Medulla oblongata (tissue), 1 donor: Measurements from ENCODE around the gene SPRED1.

Experiments
- DNase-seq: peaks from one replicate; pipeline ENCODE4 v3.0.0-alpha.2; 2015; ENCODE audit errors: extremely low spot score

The SPRED1 gene

DNA sequence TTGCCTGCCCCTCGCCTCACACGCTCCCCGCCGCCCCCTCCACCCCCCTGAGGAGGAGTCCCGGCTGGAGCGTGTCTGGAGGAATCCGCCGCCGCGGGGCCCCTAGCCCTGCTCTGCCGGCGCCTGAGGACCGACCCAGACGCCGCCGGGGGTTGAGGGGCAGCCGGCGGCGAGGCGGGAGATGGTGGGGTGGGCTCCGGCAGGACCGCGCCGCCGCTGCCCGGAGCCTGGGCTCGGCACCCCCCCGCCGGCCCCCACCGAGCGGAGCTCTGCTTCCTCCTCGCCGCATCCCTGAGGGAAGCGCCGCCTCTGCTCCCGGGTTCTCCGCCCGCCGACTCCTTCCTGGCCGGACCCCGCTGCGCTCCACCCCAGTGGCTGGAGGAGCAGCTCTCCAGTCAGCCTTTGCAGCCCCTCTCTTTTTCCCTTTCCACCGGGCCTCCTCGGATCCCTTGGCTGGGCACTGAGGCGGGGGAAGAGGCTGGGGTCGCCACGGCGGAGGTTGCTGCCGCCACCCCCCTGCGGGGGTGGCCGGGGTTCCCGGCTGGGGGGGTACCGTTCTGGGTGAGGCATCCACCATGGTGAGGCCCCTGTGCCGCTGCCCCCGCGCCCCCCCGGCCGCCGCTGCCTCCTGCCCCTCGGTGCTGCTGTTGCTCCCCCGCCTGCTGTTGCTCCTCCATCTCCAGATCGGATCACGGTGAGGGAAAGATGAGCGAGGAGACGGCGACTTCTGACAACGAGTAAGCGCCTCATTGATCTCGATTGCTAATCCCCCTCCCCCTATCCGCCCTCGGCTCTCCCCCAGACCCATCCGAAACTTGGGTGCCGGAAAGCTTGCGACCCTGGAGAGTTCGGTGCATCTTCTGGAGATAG lies at the start of gene SPRED1:
TSS of gene SPRED1 (plus strand) at position 356 of the 870 bp plus-strand sequence. CDS start at position 706, 350 bp downstream.
- peak; percentile 67 for DNase-seq

GRCh38 chr15:38205526-38206272 lies 46.9 kb upstream of the SPRED1 start:
- DNase-seq: no peak

- DNase-seq: no peak
Observed at GRCh38 chr15:38207621-38208020, 45.0 kb upstream of the SPRED1 start.

DNA sequence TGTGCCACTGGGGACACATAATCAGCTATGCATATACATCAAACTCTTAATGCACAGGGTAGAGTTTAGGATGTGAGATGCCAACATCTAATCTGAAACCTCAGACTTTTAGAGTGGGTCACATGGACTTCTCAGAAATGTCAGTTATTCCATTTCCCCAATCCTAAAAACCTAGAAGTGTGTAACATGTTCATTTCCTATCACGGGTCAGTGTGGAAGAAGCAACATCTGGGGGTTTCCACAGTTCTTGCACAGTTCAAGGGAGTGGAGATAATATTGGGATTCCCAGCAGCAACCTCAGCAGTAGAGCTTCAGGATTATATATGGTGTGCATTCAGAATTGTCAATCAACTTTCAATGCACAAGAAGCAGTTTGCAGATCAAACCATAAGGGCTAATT lies 44.4 kb upstream of the SPRED1 start:
- DNase-seq: no peak

GRCh38 chr15:38208779-38209178 lies 43.9 kb upstream of the SPRED1 start:
- no peak for DNase-seq

DNA sequence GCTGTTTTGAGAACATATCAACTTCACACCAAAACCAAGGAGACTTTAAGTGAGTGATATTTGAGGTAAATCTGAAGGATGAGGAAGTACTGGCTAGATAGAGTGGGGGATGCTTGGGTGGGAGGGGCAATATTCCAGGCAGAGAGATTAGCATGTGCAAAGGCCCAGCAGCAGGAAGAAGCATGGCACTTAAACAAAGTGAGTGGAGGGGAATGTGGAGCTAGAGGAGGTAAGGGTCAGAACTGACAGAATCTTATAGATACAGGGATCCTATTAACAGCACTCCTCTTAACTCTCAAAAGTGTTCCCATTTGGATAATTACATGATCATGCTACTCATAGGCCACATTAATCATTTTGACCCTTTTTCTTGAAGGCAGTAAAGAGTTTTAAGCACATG lies 41.4 kb upstream of the SPRED1 start:
- no peak for DNase-seq

GRCh38 chr15:38211811-38212210 lies 40.8 kb upstream of the SPRED1 start:
- DNase-seq: no peak

DNA sequence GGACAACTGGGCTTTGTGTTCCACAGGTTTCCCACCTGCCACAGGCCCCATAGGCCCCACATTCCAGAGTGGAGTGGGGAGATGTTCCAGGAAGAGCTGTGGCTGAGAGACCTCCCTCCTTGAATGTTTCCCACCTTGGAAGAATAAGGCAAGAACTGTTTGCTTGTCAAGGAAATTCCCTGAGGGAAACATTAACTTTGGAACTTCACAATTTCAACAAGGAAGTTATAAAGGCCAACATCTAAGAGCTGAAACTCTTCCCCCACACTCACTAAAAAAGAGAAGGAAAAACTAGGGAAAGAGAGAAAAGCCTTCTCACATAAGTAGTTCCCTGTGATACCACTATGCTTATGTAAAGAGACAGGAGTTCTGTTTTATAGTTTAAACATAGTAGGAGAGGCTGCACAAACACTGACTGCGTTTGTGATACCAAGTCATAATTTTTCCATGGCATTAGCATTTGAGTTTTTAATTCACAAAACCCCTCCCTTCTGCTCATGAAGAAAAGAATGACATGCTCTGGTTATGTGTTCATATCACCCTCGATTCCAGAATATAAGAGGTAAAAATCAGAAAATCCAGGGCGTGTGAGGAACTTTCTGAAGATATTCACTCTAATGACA lies 39.8 kb upstream of the SPRED1 start:
- DNase-seq: no peak

- DNase-seq: no peak
Observed at GRCh38 chr15:38213356-38213755, 39.3 kb upstream of the SPRED1 start.

GRCh38 chr15:38215707-38216106 lies 36.9 kb upstream of the SPRED1 start:
- no peak for DNase-seq

DNA sequence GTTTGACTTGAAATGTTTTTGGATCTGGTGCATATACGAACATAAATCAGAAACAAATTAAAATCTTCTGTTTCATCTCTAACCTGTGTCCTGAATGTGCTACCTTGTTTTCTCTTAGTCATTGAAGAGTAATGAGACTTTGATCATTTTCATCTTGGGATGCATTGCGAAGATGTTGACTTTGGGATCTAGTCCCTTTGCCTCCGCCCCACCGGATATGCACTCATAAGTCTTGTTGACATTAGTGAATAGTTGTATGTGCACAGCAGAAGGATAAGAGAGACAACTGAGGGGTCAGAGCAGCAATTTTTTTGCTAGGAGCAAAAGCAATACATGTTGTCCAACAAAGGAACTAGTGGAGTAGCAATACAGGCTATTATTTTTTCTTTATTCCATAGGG lies 35.9 kb upstream of the SPRED1 start:
- DNase-seq: no peak

DNA sequence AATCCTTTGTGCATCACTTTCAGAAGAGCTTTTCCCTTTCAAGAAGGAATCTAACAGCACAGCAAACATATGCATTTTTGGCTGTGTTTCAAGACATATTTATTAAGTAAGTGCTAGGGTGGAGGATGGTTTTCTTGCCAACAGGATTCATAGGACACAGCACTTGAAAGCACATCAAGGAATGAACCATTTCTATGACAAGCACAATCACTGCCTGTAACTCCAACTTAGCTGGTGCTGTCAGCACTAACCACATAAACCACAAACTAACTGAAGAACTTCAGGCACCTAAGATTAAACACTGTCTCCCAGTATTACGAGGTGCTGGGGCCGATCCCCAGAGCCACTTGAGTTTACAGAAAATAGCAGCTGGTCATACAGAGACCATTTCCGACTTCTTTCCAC lies 35.4 kb upstream of the SPRED1 start:
- DNase-seq: no peak

GRCh38 chr15:38217788-38218609 lies 34.6 kb upstream of the SPRED1 start:
- no peak for DNase-seq

DNA sequence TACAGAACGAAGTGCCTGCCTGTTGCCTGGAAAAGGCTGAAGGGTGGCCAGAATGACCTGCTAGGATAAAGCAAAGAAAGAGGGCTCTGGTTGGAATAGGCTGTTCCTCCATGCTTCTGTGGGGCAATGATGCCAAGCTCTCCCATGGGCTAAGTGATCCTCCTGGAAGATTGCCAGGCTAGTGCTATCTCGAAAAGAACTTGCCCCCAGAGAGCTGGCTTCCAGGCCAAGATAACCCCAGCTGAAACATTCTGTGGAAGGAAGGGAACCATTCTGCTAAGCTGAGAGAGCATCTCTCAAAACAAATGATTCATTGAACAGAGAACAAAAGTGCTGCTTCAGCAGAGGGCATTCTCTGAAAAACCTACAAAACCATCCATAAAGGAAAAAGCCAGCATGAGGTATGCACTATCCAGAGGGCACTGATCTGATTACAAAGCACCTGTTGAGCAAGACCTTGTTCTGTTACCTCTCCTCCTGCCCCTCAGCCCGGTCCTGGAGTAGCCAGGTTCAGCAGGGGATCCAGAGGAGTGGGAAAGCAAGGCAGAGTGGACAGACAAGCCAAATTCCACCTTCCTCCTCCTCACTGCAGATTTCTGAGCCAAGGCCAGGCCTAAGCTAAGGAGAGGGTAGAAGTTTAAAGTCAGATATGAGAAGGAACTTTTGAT lies 31.9 kb upstream of the SPRED1 start:
- DNase-seq: no peak

GRCh38 chr15:38224486-38224885 lies 28.1 kb upstream of the SPRED1 start:
- no peak for DNase-seq

GRCh38 chr15:38225381-38225780 lies 27.3 kb upstream of the SPRED1 start:
- DNase-seq: no peak

GRCh38 chr15:38226608-38227266 lies 25.9 kb upstream of the SPRED1 start:
- peak; percentile 98 for DNase-seq

DNA sequence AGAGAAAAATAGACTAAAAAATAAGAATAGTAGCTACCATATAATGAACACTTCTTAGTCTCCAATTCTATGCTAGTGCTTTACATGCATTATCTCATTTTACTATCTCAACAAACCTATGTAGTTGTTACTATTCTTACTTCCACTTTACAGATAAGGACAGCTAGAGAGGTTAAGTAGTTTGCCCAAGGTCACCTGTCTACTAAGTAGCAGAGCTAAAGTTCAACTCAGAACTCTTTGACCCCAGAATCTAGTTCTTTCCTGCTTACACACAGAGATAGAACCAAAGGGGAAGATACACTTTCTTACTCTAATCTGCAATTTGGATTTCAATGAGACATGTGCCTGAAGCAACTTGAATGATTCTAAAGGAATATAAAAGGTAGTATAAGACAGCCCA lies 24.7 kb upstream of the SPRED1 start:
- no peak for DNase-seq

DNA sequence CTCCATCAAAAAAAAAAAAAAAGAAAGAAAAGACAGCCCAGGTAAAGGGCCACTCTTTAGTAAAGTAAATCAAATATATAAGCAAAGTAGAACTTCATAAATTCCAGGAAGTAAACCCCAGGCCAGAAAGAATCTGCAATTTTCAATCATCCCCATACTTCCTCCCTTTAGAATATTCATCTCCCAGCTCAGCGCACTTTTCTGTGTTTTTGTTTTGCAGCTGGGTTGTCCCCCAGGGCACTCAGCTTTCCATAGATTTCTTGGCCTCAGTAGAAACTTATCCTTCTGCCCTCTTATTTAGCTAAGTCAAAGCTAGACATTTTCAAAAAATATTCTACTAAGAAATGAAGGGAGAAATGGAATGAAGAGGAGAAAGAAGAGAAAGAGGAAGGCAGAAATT lies 24.0 kb upstream of the SPRED1 start:
- no peak for DNase-seq

DNA sequence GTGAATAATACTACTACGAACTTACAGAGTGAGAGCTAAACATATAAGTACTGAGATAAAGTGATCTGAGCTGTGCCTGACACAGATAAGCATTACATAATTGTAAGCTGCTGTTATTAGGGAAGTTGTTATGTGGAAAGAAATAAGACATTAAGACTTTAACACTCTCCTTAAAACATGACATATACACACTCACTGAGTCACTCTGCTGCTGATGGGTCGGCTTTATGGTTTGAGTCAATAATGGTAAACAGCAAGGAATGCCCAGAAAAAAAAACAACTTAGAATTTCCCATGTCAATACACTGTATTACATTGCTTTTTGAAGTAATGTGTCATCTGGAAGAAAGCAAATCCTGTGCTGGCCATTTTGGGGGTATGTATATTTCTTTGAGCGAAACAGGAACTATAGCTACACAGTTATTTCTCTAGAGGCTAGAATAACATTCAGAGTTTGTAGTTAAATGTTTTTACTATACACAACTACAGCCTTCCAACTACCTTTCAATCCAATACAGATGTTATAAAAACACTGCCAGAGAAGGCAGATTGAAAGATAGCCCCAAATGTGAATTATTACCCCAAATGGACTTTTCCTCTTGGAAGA lies 22.8 kb upstream of the SPRED1 start:
- no peak for DNase-seq
